ENCODE results near the gene ZFP1. TPM values are rescaled to one million over a fixed set of nuclear protein-coding genes. Genes with fewer than 3 reads are reported as not detected.
A peak's percentile ranks its signal among the peaks of the same experiment; 100 is the strongest.

ZFP1 gene
- total RNA-seq, 6 experiments from 2014 or later, result 3.7 to 18.6 (median 9.3) TPM

DNA sequence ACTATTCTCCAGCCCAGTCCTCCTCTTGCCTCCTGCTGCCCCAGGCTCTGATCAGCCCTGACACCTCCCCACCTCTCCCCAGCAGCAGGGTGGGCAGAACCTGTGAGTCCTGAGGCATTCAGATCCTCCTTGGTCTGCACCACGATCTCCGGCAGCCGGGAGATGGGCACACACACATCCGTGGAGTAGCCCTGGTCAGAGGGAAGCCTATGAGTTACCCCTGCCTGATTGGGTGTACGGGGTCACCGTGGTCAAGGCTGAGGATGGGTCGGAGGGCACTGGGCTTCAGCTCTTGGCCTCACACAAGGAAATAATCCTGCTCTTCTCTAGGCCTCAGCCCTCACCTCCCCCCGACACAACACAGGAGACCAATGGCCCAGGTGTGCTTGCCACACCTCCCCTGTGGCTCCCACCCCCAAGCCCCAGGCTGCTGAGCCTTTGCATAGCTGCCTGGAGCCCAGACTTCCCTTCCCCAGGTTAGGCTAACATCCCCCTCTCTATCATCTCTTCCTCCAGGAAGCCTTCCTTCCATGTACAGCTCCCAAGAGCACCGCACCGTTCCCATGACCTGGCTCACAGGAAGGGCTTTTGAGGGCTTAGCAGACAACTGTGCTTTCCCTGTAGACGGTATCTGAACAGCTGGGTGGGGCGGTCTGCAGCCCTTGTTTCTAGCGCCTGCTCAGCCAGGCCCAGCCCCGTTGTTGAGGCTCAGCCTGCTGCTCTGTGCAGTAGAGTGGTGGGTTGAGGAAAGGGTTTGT lies 35.4 kb upstream of the ZFP1 start:
- TF ChIP-seq POLR2A (IDR thresholded peaks at IDR 0.05), result no peak
- TF ChIP-seq, protein P1, sequence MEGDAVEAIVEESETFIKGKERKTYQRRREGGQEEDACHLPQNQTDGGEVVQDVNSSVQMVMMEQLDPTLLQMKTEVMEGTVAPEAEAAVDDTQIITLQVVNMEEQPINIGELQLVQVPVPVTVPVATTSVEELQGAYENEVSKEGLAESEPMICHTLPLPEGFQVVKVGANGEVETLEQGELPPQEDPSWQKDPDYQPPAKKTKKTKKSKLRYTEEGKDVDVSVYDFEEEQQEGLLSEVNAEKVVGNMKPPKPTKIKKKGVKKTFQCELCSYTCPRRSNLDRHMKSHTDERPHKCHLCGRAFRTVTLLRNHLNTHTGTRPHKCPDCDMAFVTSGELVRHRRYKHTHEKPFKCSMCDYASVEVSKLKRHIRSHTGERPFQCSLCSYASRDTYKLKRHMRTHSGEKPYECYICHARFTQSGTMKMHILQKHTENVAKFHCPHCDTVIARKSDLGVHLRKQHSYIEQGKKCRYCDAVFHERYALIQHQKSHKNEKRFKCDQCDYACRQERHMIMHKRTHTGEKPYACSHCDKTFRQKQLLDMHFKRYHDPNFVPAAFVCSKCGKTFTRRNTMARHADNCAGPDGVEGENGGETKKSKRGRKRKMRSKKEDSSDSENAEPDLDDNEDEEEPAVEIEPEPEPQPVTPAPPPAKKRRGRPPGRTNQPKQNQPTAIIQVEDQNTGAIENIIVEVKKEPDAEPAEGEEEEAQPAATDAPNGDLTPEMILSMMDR (IDR thresholded peaks at IDR 0.05), result no peak
- H3K27ac ChIP-seq, result no peak overlapping the region
- no peaks in the 10 kb centered on the region for H3K27me3 ChIP-seq
- 49% methylated on average over 9 of the region's 14 CpGs for WGBS (ENCODE audit: insufficient coverage, low coverage, low lambda C conversion rate, missing lambda C conversion rate)
- no peak for ATAC-seq
- H3K36me3 ChIP-seq, result peaks cover 0 to 13% (median 3%) of the 10 kb centered on the region in 4 donors
- peaks cover 0 to 62% (median 18%) of the 10 kb centered on the region in 4 donors for H3K4me1 ChIP-seq
- H3K9me3 ChIP-seq, result no peaks in the 10 kb centered on the region
- intact Hi-C loops (cut with DNase I), result loop anchor here (5.0 to 10.0 kb wide), 2 partner anchors 116 to 118 kb away; partner anchors contain the start of gene ZNRF1 (in 2 of the 2)
- DNase-seq, result peak in 1 of 3 donors; percentile 55
- H3K4me3 ChIP-seq, result no peak overlapping the region

DNA sequence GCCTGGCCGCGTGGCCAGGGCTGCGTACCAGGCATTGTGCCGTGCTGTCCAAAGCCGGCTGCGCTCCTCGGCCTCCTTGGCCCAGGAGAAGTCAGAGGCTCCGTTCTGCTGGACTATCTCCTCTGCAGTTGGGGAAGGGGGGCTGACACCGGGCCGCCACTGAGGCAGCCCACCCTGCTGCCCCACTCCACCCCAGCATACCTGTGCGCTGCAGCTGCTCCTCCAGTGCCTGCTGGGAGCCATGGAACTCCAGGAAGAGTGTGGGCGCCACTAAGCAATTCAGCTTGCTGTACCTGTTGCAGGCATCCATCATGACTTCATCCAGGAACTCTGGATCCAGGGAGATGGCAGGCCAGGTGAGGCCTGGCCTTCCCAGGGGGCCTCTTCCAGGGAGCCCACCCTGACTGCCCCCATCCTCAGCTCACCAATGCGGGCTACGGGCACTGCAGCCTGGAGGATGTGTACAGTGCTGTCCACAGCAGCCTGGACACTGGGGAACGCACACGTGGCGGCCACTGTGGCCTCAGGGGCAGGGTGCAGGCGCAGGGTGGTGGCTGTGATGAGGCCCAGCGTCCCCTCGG lies 34.7 kb upstream of the ZFP1 start:
- TF ChIP-seq, protein P1 (IDR thresholded peaks at IDR 0.05), result no peak
- no peak for TF ChIP-seq POLR2A (IDR thresholded peaks at IDR 0.05)
- peaks cover 0 to 13% (median 3%) of the 10 kb centered on the region in 4 donors for H3K36me3 ChIP-seq
- peak in 1 of 3 donors; percentile 50 for DNase-seq
- H3K4me3 ChIP-seq, result no peak overlapping the region
- no peak overlapping the region for H3K27ac ChIP-seq
- WGBS (ENCODE audit: insufficient coverage, low coverage, low lambda C conversion rate, missing lambda C conversion rate), result no CpG with 5 or more reads among the region's 20 CpGs
- intact Hi-C loops (cut with DNase I), result loop anchor here (5.0 to 10.0 kb wide), 2 partner anchors 116 to 119 kb away; partner anchors contain the start of gene ZNRF1 (in 2 of the 2)
- peaks cover 0 to 60% (median 16%) of the 10 kb centered on the region in 4 donors for H3K4me1 ChIP-seq
- H3K27me3 ChIP-seq, result no peaks in the 10 kb centered on the region
- H3K9me3 ChIP-seq, result no peaks in the 10 kb centered on the region
- ATAC-seq, result no peak

DNA sequence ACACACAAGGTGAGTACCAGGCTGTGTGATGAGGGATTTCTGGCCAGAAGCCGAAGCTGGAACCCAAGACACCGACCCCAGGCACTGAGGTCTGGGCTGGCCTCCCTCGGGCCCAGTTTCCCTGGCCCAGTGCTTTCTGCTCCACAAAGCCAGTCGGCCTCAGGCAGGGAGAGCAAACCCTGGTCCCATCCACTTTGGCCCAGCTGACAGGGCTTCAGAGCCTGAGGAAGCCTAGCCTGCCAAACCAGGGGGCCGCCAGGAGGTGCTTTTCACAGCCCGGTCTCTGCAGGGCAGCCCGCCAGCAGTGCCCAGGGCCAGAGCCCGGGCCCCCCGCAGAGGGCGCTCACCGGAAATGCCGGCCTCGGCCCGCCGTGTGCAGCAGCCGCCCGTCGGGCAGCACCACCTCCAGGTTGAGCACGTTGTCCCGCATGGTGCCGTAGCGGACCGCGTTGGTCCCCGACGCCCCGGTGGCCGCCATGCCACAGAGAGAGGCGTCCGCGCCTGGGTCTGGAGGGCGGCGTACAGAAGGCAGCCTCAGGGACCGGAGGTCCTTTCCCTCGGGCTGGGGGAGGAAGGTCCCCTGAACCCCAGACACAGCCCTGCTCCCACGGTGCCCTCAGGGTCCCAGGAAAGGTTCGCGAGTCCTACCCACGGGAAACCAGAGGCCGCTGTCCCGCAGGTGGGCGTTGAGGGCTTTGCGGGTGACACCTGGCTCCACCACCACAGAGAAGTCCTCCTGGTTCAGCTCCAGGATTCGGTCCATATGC lies 34.0 kb upstream of the ZFP1 start:
- H3K27me3 ChIP-seq, result no peaks in the 10 kb centered on the region
- H3K9me3 ChIP-seq, result no peaks in the 10 kb centered on the region
- H3K4me3 ChIP-seq, result no peak overlapping the region
- DNase-seq (peak in 1 of 3 donors; percentile 52), ATAC-seq (no peak)
- no CpG with 5 or more reads among the region's 44 CpGs for WGBS (ENCODE audit: insufficient coverage, low coverage, low lambda C conversion rate, missing lambda C conversion rate)
- H3K36me3 ChIP-seq, result peaks cover 0 to 13% (median 3%) of the 10 kb centered on the region in 4 donors
- intact Hi-C loops (cut with DNase I), result loop anchor here (5.0 to 10.0 kb wide), 2 partner anchors 117 to 120 kb away; partner anchors contain the start of gene ZNRF1 (in 2 of the 2)
- peaks cover 0 to 53% (median 13%) of the 10 kb centered on the region in 4 donors for H3K4me1 ChIP-seq
- no peak for TF ChIP-seq POLR2A (IDR thresholded peaks at IDR 0.05)
- TF ChIP-seq, protein P1 (IDR thresholded peaks at IDR 0.05), result no peak
- H3K27ac ChIP-seq, result no peak overlapping the region
